ENCODE data around the gene MDFI.

The MDFI gene

GRCh38 chr6:41640426-41640825, 2.2 kb downstream of the MDFI start:
- H3K27me3 ChIP-seq = peaks cover 70% of the 10 kb centered on the region
- H3K9me3 ChIP-seq = no peaks in the 10 kb centered on the region
- no peak overlapping the region for H3K4me3 ChIP-seq (ENCODE audit: low read depth in 1 of 2, low read length in 1 of 2)
- no peak for TF ChIP-seq CTCF (IDR thresholded peaks at IDR 0.05)
- peaks cover 0 to 6% of the 10 kb centered on the region in 2 experiments for H3K4me1 ChIP-seq (ENCODE audit: control insufficient read depth in 1 of 2, insufficient read depth in 1 of 2, low read depth in 1 of 2, low read length in 1 of 2)
- no peaks in the 10 kb centered on the region for H3K36me3 ChIP-seq
- H3K27ac ChIP-seq = no peak overlapping the region

DNA sequence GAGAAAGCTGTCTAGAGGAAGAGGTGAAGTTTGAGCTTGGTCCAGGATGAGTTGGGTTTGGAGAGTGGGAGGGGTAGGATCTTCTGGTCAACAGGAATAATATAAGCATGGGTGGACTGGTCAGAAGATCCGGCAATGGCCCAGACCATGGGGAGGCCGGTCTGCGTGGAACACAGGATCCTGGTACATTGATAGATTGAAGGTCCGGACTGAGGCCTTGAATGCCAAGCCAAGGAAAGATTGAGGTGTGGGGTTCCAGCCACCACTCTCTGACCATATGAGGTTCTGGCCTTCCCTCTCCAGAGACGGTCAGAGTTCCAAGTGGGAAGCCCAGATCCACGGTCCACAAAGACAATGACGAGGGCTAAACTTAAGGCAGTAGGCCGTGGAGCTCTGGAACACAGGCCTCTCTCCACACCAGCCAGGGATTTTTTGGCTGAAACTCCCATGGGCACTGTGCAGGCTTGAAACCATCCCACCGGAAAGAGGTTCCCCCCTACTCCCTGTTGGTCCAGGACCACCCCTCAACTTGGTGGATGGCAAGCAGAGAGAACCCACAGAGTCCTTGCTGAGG, 3.2 kb downstream of the MDFI start:
- Histone ChIP-seq H3K4me1 (ENCODE audit: control insufficient read depth in 1 of 2, insufficient read depth in 1 of 2, low read depth in 1 of 2, low read length in 1 of 2) (peaks cover 0 to 6% of the 10 kb centered on the region in 2 experiments), H3K9me3 (no peaks in the 10 kb centered on the region), H3K4me3 (ENCODE audit: low read depth in 1 of 2, low read length in 1 of 2) (no peak overlapping the region), H3K27me3 (peaks cover 60% of the 10 kb centered on the region), H3K36me3 (no peaks in the 10 kb centered on the region), H3K27ac (no peak overlapping the region)
- no peak for TF ChIP-seq CTCF (IDR thresholded peaks at IDR 0.05)

DNA sequence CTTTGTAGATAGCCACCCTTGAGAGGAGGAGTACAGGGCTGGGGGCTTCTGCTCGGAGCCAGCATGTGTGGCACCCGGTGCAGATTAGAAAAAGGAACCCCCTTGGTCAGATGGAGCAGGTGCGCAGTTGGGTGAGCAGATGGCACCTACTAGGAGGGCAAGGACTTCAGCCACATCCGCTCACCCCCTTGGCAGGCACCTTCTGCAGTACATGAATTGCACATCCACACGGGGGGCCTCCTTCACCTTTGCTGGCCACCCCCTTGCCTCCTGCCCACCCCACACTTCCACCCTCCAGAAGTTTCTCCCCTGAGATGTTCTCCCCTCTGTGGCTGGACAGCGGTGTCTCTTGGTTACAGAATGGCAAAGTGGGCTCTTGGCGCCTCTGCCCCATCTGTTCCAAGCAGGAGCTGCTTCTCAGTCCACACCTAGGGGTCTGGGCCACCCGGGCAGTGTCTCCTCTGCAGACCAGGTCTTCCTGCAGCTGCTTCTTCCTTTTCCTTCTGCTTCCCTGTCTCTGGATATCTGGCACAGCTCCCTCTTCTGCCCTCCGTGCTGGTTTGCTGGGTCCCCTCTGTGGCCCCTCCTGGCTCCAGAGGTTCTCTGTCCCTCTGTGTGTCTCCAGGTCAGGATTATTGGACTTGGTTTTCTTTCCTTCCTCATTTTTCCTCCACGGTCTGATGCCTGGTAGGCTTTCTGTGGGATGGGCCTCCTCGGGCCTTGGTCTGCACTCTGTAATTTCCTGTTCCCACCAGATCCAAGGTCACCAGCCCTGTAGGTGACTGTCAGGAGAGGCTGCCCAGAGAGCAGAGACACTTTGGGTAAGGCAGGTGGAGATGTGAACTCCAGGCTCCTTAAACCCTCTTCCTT, 4.1 kb downstream of the MDFI start:
- Histone ChIP-seq H3K4me3 (ENCODE audit: low read depth in 1 of 2, low read length in 1 of 2) (no peak overlapping the region), H3K4me1 (ENCODE audit: control insufficient read depth in 1 of 2, insufficient read depth in 1 of 2, low read depth in 1 of 2, low read length in 1 of 2) (peaks cover 0 to 6% of the 10 kb centered on the region in 2 experiments), H3K27ac (no peak overlapping the region), H3K9me3 (no peaks in the 10 kb centered on the region), H3K27me3 (peaks cover 51% of the 10 kb centered on the region), H3K36me3 (no peaks in the 10 kb centered on the region)
- TF ChIP-seq CTCF (IDR thresholded peaks at IDR 0.05) = no peak

GRCh38 chr6:41642960-41643898, 5.0 kb downstream of the MDFI start:
- H3K27me3 ChIP-seq = peaks cover 42% of the 10 kb centered on the region
- no peaks in the 10 kb centered on the region for H3K36me3 ChIP-seq
- TF ChIP-seq CTCF (IDR thresholded peaks at IDR 0.05) = no peak
- no peaks in the 10 kb centered on the region for H3K9me3 ChIP-seq
- peaks cover 0 to 3% of the 10 kb centered on the region in 2 experiments for H3K4me1 ChIP-seq (ENCODE audit: control insufficient read depth in 1 of 2, insufficient read depth in 1 of 2, low read depth in 1 of 2, low read length in 1 of 2)
- H3K4me3 ChIP-seq (ENCODE audit: low read depth in 1 of 2, low read length in 1 of 2) = no peak overlapping the region
- H3K27ac ChIP-seq = no peak overlapping the region

- no peak overlapping the region for H3K27ac ChIP-seq
- no peak for TF ChIP-seq CTCF (IDR thresholded peaks at IDR 0.05)
- no peaks in the 10 kb centered on the region for H3K36me3 ChIP-seq
- H3K4me1 ChIP-seq (ENCODE audit: control insufficient read depth in 1 of 2, insufficient read depth in 1 of 2, low read depth in 1 of 2, low read length in 1 of 2) = no peaks in the 10 kb centered on the region
- H3K27me3 ChIP-seq = peaks cover 35% of the 10 kb centered on the region
- H3K9me3 ChIP-seq = no peaks in the 10 kb centered on the region
- no peak overlapping the region for H3K4me3 ChIP-seq (ENCODE audit: low read depth in 1 of 2, low read length in 1 of 2)
Measured at GRCh38 chr6:41643899-41644269, 5.6 kb downstream of the MDFI start.
